Activated CD4-positive, alpha-beta T cell treated with anti-CD3 and anti-CD28 coated beads for 1 hour (primary cell): ENCODE data around the gene FBRSL1.

Experiments used
- DNase-seq: peaks from one replicate; pipeline ENCODE4 v3.0.0-alpha.2; 2020

The FBRSL1 gene

GRCh38 chr12:132545955-132546354, 56.0 kb downstream of the FBRSL1 start:
- no peak for DNase-seq

GRCh38 chr12:132546647-132547046, 56.7 kb downstream of the FBRSL1 start:
- no peak for DNase-seq

GRCh38 chr12:132547205-132547740, 57.3 kb downstream of the FBRSL1 start:
- DNase-seq: no peak

- DNase-seq: no peak
Observed at GRCh38 chr12:132548430-132549058, 58.6 kb downstream of the FBRSL1 start.

- DNase-seq: no peak
Observed at GRCh38 chr12:132549059-132549458, 59.1 kb downstream of the FBRSL1 start.

- no peak for DNase-seq
Observed at GRCh38 chr12:132550014-132550802, 60.3 kb downstream of the FBRSL1 start.

GRCh38 chr12:132550830-132551640, 61.1 kb downstream of the FBRSL1 start:
- DNase-seq: no peak

GRCh38 chr12:132551641-132552031, 61.7 kb downstream of the FBRSL1 start:
- DNase-seq: no peak

- no peak for DNase-seq
Observed at GRCh38 chr12:132554845-132555630, 65.1 kb downstream of the FBRSL1 start.

- no peak for DNase-seq
Observed at GRCh38 chr12:132555686-132556085, 65.7 kb downstream of the FBRSL1 start.

- no peak for DNase-seq
Observed at GRCh38 chr12:132556216-132556615, 66.3 kb downstream of the FBRSL1 start.

GRCh38 chr12:132556801-132557200, 66.8 kb downstream of the FBRSL1 start:
- DNase-seq: no peak

GRCh38 chr12:132557291-132558015, 67.5 kb downstream of the FBRSL1 start:
- no peak for DNase-seq

GRCh38 chr12:132558042-132558856, 68.3 kb downstream of the FBRSL1 start:
- no peak for DNase-seq

- DNase-seq: no peak
Observed at GRCh38 chr12:132558861-132559623, 69.1 kb downstream of the FBRSL1 start.

GRCh38 chr12:132559652-132560363, 69.9 kb downstream of the FBRSL1 start:
- no peak for DNase-seq

- DNase-seq: no peak
Observed at GRCh38 chr12:132560364-132560613, 70.3 kb downstream of the FBRSL1 start.

GRCh38 chr12:132560614-132561426, 70.9 kb downstream of the FBRSL1 start:
- DNase-seq: peak; percentile 50
